ENCODE data around the gene MYO1D.

The MYO1D gene

DNA sequence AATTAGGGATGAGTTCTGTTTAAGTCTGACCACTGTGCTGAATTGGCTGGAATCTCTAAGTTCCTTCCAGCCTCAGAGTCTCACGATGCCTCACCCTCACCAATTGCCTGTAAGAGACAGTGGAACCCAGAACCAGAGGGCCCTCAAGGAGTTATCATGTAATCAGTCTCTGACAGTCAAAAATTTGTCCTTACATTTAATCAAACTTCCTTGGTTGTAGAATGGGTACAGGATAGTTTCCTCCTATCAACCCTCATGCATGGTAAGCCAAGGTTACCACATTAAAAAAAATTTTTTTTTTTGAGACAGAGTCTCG, 306.9 kb downstream of the MYO1D start:
- no peak for TF ChIP-seq REST (IDR thresholded peaks at IDR 0.05; ENCODE audit: low read depth)
- no peak for TF ChIP-seq TAF1 (IDR thresholded peaks at IDR 0.05; ENCODE audit: low read depth)
- TF ChIP-seq YY1 (IDR thresholded peaks at IDR 0.05; ENCODE audit: low read depth), result no peak
- TF ChIP-seq CEBPB (IDR thresholded peaks at IDR 0.05), result no peak
- no peak for TF ChIP-seq EGR1 (IDR thresholded peaks at IDR 0.05)
- TF ChIP-seq TCF12 (IDR thresholded peaks at IDR 0.05; ENCODE audit: low read depth), result no peak
- TF ChIP-seq CREB1 (IDR thresholded peaks at IDR 0.05; ENCODE audit: low read depth), result no peak
- TF ChIP-seq RAD21 (IDR thresholded peaks at IDR 0.05; ENCODE audit: low read depth), result no peak
- TF ChIP-seq ZBTB7A (IDR thresholded peaks at IDR 0.05; ENCODE audit: low read depth), result no peak
- TF ChIP-seq, protein P1, sequence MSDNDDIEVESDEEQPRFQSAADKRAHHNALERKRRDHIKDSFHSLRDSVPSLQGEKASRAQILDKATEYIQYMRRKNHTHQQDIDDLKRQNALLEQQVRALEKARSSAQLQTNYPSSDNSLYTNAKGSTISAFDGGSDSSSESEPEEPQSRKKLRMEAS (IDR thresholded peaks at IDR 0.05), result no peak
- TF ChIP-seq EP300 (IDR thresholded peaks at IDR 0.05; ENCODE audit: borderline replicate concordance), result no peak

DNA sequence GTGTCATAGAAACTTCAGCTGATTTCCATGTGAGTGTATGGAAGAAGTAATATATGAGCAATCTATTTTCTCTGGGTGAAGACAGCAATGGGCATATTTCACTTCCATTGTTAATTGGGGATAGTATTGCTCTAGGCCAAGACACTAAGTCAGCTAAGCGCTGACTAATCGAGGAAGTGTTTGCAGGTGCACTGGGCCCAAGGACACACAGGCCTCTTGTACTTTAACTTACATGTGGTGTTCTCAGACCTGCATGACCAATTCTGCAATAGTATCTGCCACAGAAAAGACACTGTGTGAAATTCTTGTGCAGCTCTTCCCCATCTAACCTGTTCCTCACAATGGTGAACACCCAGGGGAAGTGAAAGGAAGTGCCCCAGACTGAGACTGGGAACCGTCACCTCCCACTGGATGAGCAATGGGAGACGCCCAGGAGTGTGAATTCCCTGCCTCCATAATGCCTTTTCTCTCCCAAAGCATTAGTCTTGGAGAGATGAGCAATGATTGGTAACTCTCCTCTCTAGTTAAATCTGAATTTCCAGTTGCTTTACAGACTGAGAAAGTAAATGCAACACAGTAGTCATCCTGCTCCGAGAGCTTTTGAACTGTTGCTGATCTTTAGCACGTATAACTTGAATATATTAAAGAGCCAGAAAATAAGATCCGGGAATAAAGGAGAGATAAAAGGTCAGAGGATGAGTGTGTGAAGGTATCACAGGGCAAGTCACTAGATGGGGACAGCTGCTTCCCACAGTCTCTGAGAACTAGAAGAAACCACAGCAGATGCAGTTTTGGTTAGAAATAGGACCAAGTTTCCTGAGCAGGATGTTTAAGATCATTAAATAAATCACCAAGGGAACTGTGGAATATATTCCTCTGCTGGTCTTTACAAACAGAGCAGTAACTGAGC, 307.5 kb downstream of the MYO1D start:
- TF ChIP-seq TCF12 (IDR thresholded peaks at IDR 0.05; ENCODE audit: low read depth), result no peak
- no peak for TF ChIP-seq RAD21 (IDR thresholded peaks at IDR 0.05; ENCODE audit: low read depth)
- TF ChIP-seq USF1 (IDR thresholded peaks at IDR 0.05), result no peak
- TF ChIP-seq YY1 (IDR thresholded peaks at IDR 0.05; ENCODE audit: low read depth), result no peak
- TF ChIP-seq, protein P1 (IDR thresholded peaks at IDR 0.05), result no peak

GRCh38 chr17:32568705-32569104, 308.2 kb downstream of the MYO1D start:
- no peak for TF ChIP-seq REST (IDR thresholded peaks at IDR 0.05; ENCODE audit: low read depth)
- TF ChIP-seq ZBTB7A (IDR thresholded peaks at IDR 0.05; ENCODE audit: low read depth), result no peak
- TF ChIP-seq CEBPB (IDR thresholded peaks at IDR 0.05), result no peak
- TF ChIP-seq FOXM1 (IDR thresholded peaks at IDR 0.05; ENCODE audit: borderline replicate concordance, low read depth), result no peak
- no peak for TF ChIP-seq TCF12 (IDR thresholded peaks at IDR 0.05; ENCODE audit: low read depth)
- TF ChIP-seq TEAD4 (IDR thresholded peaks at IDR 0.05), result no peak
- no peak for TF ChIP-seq USF1 (IDR thresholded peaks at IDR 0.05)
- no peak for TF ChIP-seq EP300 (IDR thresholded peaks at IDR 0.05; ENCODE audit: borderline replicate concordance)
- no peak for TF ChIP-seq RAD21 (IDR thresholded peaks at IDR 0.05; ENCODE audit: low read depth)
- TF ChIP-seq, protein P1 (IDR thresholded peaks at IDR 0.05), result no peak
- no peak for TF ChIP-seq YY1 (IDR thresholded peaks at IDR 0.05; ENCODE audit: low read depth)
- no peak for TF ChIP-seq EGR1 (IDR thresholded peaks at IDR 0.05)
- TF ChIP-seq NFIC (IDR thresholded peaks at IDR 0.05), result no peak
- TF ChIP-seq CREB1 (IDR thresholded peaks at IDR 0.05; ENCODE audit: low read depth), result no peak

DNA sequence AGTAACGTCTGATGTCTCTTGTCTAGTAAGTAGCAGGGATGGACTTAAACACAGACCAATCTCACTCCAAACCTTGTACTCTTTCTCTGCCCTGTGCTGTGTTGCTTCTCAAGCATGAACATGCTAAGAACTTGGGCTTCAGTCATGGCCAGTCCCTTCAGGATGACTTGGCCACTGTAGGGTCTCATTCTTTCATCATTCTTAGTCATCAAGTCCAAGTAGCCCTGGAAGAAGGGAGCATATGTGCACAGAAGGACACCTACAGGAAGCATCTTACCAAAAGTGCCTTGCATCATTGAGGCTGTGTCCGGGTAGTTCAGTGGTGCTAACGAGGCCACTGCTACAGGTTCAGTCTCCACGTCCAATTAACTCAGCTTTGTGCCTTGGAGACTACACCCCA, 309.4 kb downstream of the MYO1D start:
- TF ChIP-seq YY1 (IDR thresholded peaks at IDR 0.05; ENCODE audit: low read depth), result no peak
- no peak for TF ChIP-seq EGR1 (IDR thresholded peaks at IDR 0.05)
- TF ChIP-seq CEBPB (IDR thresholded peaks at IDR 0.05), result no peak
- TF ChIP-seq, protein P1 (IDR thresholded peaks at IDR 0.05), result no peak
- TF ChIP-seq NFIC (IDR thresholded peaks at IDR 0.05), result no peak
- TF ChIP-seq TEAD4 (IDR thresholded peaks at IDR 0.05), result no peak
- TF ChIP-seq RAD21 (IDR thresholded peaks at IDR 0.05; ENCODE audit: low read depth), result no peak
- TF ChIP-seq USF1 (IDR thresholded peaks at IDR 0.05), result no peak

GRCh38 chr17:32567086-32567485, 309.8 kb downstream of the MYO1D start:
- no peak for TF ChIP-seq EGR1 (IDR thresholded peaks at IDR 0.05)

Measured in Ishikawa (cell line).